ENCODE data around the gene NEDD4L.

Gene NEDD4L

GRCh38 chr18:58017267-58017666 is 26.8 kb upstream of the NEDD4L start:
- Histone ChIP-seq H3K9ac (ENCODE audit: low read length) (no peak overlapping the region), H3K9me2 (replicated peaks; ENCODE audit: insufficient read depth, low read length) (no peaks in the 10 kb centered on the region), H4K20me1 (ENCODE audit: low read depth, low read length) (no peaks in the 10 kb centered on the region), H3K27me3 (ENCODE audit: low read length) (no peaks in the 10 kb centered on the region), H3K4me3 (ENCODE audit: insufficient read depth, low read length, poor library complexity, severe bottlenecking) (no peak overlapping the region), H3F3A (ENCODE audit: insufficient read depth) (no peaks in the 10 kb centered on the region), H2AFZ (ENCODE audit: low read depth, low read length, severe bottlenecking) (no peak overlapping the region), H3K27ac (ENCODE audit: low read depth, low read length) (no peak overlapping the region), H3K9me3 (ENCODE audit: insufficient read depth, low read length) (peaks cover 14% of the 10 kb centered on the region; the same call in 1 of the 2 replicates), H3K4me2 (ENCODE audit: low read depth, low read length, poor library complexity, severe bottlenecking) (no peak overlapping the region), H3K36me3 (ENCODE audit: low read length) (0 out of 2 replicates have a peak, but pooled peaks cover 6% of the 10 kb centered on the region), H3K79me2 (ENCODE audit: insufficient read depth, low read length) (no peaks in the 10 kb centered on the region)
- TF ChIP-seq CTCF (IDR thresholded peaks at IDR 0.05; ENCODE audit: insufficient read depth, low read length, poor library complexity, severe bottlenecking), result no peak
- TF ChIP-seq EZH2phosphoT487 (conservative IDR thresholded peaks at IDR 0.05; ENCODE audit: low read length), result no peak

GRCh38 chr18:58020567-58021107 is 23.4 kb upstream of the NEDD4L start:
- Histone ChIP-seq H3K4me2 (ENCODE audit: low read depth, low read length, poor library complexity, severe bottlenecking) (no peak overlapping the region), H3K9me3 (ENCODE audit: insufficient read depth, low read length) (peaks cover 14% of the 10 kb centered on the region; the same call in 1 of the 2 replicates), H3K4me3 (ENCODE audit: insufficient read depth, low read length, poor library complexity, severe bottlenecking) (no peak overlapping the region), H3K79me2 (ENCODE audit: insufficient read depth, low read length) (no peaks in the 10 kb centered on the region), H3K27ac (ENCODE audit: low read depth, low read length) (no peak overlapping the region), H3F3A (ENCODE audit: insufficient read depth) (no peaks in the 10 kb centered on the region), H2AFZ (ENCODE audit: low read depth, low read length, severe bottlenecking) (no peak overlapping the region), H4K20me1 (ENCODE audit: low read depth, low read length) (no peaks in the 10 kb centered on the region), H3K9ac (ENCODE audit: low read length) (no peak overlapping the region), H3K9me2 (replicated peaks; ENCODE audit: insufficient read depth, low read length) (no peaks in the 10 kb centered on the region), H3K27me3 (ENCODE audit: low read length) (no peaks in the 10 kb centered on the region), H3K36me3 (ENCODE audit: low read length) (0 out of 2 replicates have a peak, but pooled peaks cover 6% of the 10 kb centered on the region)
- TF ChIP-seq CTCF (IDR thresholded peaks at IDR 0.05; ENCODE audit: insufficient read depth, low read length, poor library complexity, severe bottlenecking) (no peak), EZH2phosphoT487 (conservative IDR thresholded peaks at IDR 0.05; ENCODE audit: low read length) (no peak)

GRCh38 chr18:58021504-58021903 is 22.5 kb upstream of the NEDD4L start:
- Histone ChIP-seq H3K27ac (ENCODE audit: low read depth, low read length) (no peak overlapping the region), H3K27me3 (ENCODE audit: low read length) (no peaks in the 10 kb centered on the region), H3K4me2 (ENCODE audit: low read depth, low read length, poor library complexity, severe bottlenecking) (no peak overlapping the region), H3K4me3 (ENCODE audit: insufficient read depth, low read length, poor library complexity, severe bottlenecking) (no peak overlapping the region), H3K9ac (ENCODE audit: low read length) (no peak overlapping the region), H3K36me3 (ENCODE audit: low read length) (0 out of 2 replicates have a peak, but pooled peaks cover under 1% of the 10 kb centered on the region), H3K79me2 (ENCODE audit: insufficient read depth, low read length) (no peaks in the 10 kb centered on the region), H4K20me1 (ENCODE audit: low read depth, low read length) (no peaks in the 10 kb centered on the region), H3K9me2 (replicated peaks; ENCODE audit: insufficient read depth, low read length) (no peaks in the 10 kb centered on the region), H3F3A (ENCODE audit: insufficient read depth) (no peaks in the 10 kb centered on the region), H3K9me3 (ENCODE audit: insufficient read depth, low read length) (peaks cover 8% of the 10 kb centered on the region; the same call in 1 of the 2 replicates), H2AFZ (ENCODE audit: low read depth, low read length, severe bottlenecking) (no peak overlapping the region)
- TF ChIP-seq CTCF (IDR thresholded peaks at IDR 0.05; ENCODE audit: insufficient read depth, low read length, poor library complexity, severe bottlenecking) (no peak), EZH2phosphoT487 (conservative IDR thresholded peaks at IDR 0.05; ENCODE audit: low read length) (no peak)
